Chondrocyte (in vitro differentiated cells): ENCODE results near the gene DIPK1A. TPM values are rescaled to one million over a fixed set of nuclear protein-coding genes. Genes with fewer than 3 reads are reported as not detected.

ENCODE experiments used
- DNase-seq: peaks from one replicate; pipeline ENCODE4 v3.0.0; 2021; ENCODE audit warnings: mixed read lengths, low spot score
- H3K27ac Mint-ChIP-seq: one replicate; pipeline ENCODE4 v1.8.0; 2021; ENCODE audit warnings: mild to moderate bottlenecking, moderate library complexity, mixed read lengths; ENCODE audit not compliant: unreplicated experiment
- H3K27me3 Mint-ChIP-seq: 2 replicates; pipeline ENCODE4 v1.8.0; 2021; ENCODE audit warnings: low read depth, mixed read lengths
- H3K36me3 Mint-ChIP-seq: 2 replicates; pipeline ENCODE4 v1.8.0; 2021; ENCODE audit warnings: low read depth, mixed read lengths
- H3K4me1 Mint-ChIP-seq: 2 replicates; pipeline ENCODE4 v1.8.0; 2021; ENCODE audit warnings: low read depth, mild to moderate bottlenecking, mixed read lengths
- H3K4me3 Mint-ChIP-seq: one replicate; pipeline ENCODE4 v1.8.0; 2021; ENCODE audit warnings: mild to moderate bottlenecking, moderate library complexity, mixed read lengths; ENCODE audit not compliant: unreplicated experiment
- H3K9me3 Mint-ChIP-seq: 2 replicates; pipeline ENCODE4 v1.8.0; 2021; ENCODE audit warnings: low read depth, mixed read lengths
- CTCF ChIP-seq: fragments of 200-600 bp; sonication (generic); IDR thresholded peaks from 2 replicates; pipeline ENCODE4 v1.5.0; 2021; ENCODE audit warnings: antibody characterized with exemption, mild to moderate bottlenecking, moderate library complexity
- total RNA-seq: library from RNA; stranded (reverse); gene quantifications from 3 replicates; pipeline ENCODE4 v1.2.1, GENCODE V29; 2021

The DIPK1A gene
- total RNA-seq, 1 donor from 2014 or later, result 11.2 TPM

DNA sequence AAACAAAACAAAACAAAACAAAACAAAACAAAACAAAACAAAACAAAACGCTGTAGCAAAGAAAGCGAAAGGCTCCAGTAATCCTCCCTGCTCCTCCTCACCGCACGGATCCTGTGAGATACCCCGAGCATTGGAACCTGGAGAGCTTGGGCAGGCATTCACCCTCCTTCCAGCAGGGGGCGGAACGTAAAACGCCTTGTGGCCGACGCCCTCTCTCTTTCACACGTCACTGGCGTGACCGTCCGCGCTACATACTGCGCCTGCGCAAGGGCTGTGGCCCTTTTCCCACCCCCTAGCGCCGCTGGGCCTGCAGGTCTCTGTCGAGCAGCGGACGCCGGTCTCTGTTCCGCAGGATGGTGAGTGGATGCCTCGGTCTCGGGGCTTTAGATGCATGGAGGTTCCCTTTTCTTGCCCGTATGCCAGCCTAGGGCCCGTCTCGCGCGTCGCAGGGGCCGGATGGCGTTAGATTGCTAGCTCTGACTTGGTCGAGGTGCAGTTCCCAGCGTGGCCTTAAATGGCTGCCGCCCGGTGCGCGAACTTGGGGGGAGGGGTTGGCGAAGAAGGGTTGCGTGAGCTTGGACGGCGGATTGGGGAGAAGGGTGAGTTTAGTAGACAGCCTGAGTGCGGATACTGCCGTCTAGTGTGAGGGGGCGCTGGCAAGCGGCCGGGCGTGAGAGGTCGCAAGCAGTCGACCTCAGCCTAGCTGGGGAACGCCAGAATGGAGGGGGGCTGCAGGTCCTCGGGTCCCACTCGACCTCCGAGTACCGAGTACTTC, 129.3 kb downstream of the DIPK1A start, which contains the start of gene RPL5:
RPL5 (plus strand) TSS at position 279 of the 775 bp plus-strand sequence; CDS start at position 354, 75 bp downstream.
- peak; percentile 98 for DNase-seq
- peak; percentile 88 for TF ChIP-seq CTCF
- no peaks in the 10 kb centered on the region for H3K9me3 Mint-ChIP-seq
- peak within 1 kb of the TSS; percentile 97 for H3K27ac Mint-ChIP-seq
- peaks cover 22% of the 10 kb centered on the region for H3K36me3 Mint-ChIP-seq
- no peaks in the 10 kb centered on the region for H3K27me3 Mint-ChIP-seq
- H3K4me3 Mint-ChIP-seq, result peak within 1 kb of the TSS; percentile 99
- H3K4me1 Mint-ChIP-seq, result peaks cover 44% of the 10 kb centered on the region

GRCh38 chr1:92831368-92831761, 129.9 kb downstream of the DIPK1A start:
- no peak for DNase-seq
- H3K36me3 Mint-ChIP-seq, result peaks cover 22% of the 10 kb centered on the region
- TF ChIP-seq CTCF, result no peak
- H3K27me3 Mint-ChIP-seq, result no peaks in the 10 kb centered on the region
- H3K4me3 Mint-ChIP-seq, result peak overlapping the region; percentile 99
- H3K4me1 Mint-ChIP-seq, result peaks cover 39% of the 10 kb centered on the region
- no peaks in the 10 kb centered on the region for H3K9me3 Mint-ChIP-seq
- H3K27ac Mint-ChIP-seq, result peak overlapping the region; percentile 97

GRCh38 chr1:92826792-92827191, 134.5 kb downstream of the DIPK1A start:
- no peaks in the 10 kb centered on the region for H3K36me3 Mint-ChIP-seq
- no peak for DNase-seq
- H3K27me3 Mint-ChIP-seq, result no peaks in the 10 kb centered on the region
- no peak overlapping the region for H3K27ac Mint-ChIP-seq
- peaks cover 2% of the 10 kb centered on the region for H3K4me1 Mint-ChIP-seq
- H3K4me3 Mint-ChIP-seq, result no peak overlapping the region
- H3K9me3 Mint-ChIP-seq, result no peaks in the 10 kb centered on the region
- TF ChIP-seq CTCF, result no peak

GRCh38 chr1:92822879-92823278, 138.4 kb downstream of the DIPK1A start:
- no peaks in the 10 kb centered on the region for H3K27me3 Mint-ChIP-seq
- peaks cover 2% of the 10 kb centered on the region for H3K4me1 Mint-ChIP-seq
- H3K27ac Mint-ChIP-seq, result no peak overlapping the region
- no peak for DNase-seq
- H3K4me3 Mint-ChIP-seq, result no peak overlapping the region
- no peaks in the 10 kb centered on the region for H3K36me3 Mint-ChIP-seq
- no peak for TF ChIP-seq CTCF
- no peaks in the 10 kb centered on the region for H3K9me3 Mint-ChIP-seq

DNA sequence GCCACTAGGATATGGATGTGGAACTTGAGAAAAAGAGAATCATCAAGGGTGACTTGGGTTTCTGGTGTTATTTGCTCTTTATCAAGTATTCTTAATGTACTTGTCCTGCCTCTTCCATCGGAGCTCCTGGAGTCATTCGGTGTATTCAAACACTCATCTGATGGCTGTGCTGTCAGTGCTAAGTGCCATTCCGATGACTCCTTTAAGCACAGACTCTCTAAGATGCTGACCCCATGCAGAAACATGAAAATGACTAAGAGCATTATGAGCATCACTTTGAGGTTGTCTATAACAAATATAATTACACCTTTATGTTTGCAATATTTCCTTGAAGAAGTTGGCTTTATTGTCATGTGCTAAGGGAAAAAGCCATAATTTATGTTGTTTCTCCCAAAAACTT, 140.7 kb downstream of the DIPK1A start:
- DNase-seq, result no peak
- no peak overlapping the region for H3K27ac Mint-ChIP-seq
- peaks cover 2% of the 10 kb centered on the region for H3K4me1 Mint-ChIP-seq

More for the DNA sequence above, 140.7 kb downstream of the DIPK1A start:
- Mint-ChIP-seq H3K36me3 (no peaks in the 10 kb centered on the region), H3K4me3 (no peak overlapping the region), H3K27me3 (no peaks in the 10 kb centered on the region), H3K9me3 (no peaks in the 10 kb centered on the region)
- TF ChIP-seq CTCF, result no peak
